A549 treated with CORT108297 at 1 μM for 4 hours (cell line): Measurements from ENCODE around the gene TRIM62. TPM values are rescaled to one million over a fixed set of nuclear protein-coding genes. Genes with fewer than 3 reads are reported as not detected.

Source experiments
- total RNA-seq: library from RNA; stranded (reverse); fragments of 200-300 nt; extraction: Qiagen RNA extraction; gene quantifications from 5 replicates; pipeline ENCODE4 v1.2.3, GENCODE V29; 2022

The TRIM62 gene
- 1.5 to 2.6 TPM (median 2.3 TPM) in 5 replicates for total RNA-seq

DNA sequence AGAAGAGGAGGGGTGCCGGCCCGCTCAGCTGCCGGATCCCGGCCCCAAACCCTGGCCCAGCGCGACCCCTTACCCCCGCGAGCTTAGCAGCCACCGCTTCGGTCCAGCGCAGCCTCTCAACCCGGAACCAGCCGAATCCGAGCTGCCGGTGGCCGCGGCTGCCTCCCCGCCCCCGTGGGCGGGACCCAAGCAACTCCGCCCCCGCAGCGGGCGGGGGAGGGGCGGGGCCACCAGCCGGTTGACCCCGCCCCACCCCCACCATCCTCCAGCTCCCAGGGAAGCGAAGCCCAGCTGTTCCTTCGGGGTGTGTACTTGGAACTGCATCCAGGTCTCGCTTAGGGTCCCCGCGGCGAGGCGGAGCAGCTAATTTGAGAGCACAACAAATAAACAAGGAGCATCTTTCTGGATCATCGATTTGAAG is at the start of gene TRIM62:
Gene TRIM62 (minus strand): TSS at position 123 of the 421 bp plus-strand sequence. CDS start 611 bp downstream, outside the sequence.

Other genes starting within 250 kb of the TRIM62 start
- 22.2 to 24.3 TPM (median 22.7 TPM) in 5 replicates for gene RNF19B, start 217.2 kb downstream of the TRIM62 start, total RNA-seq
- gene AK2, start 145.2 kb downstream of the TRIM62 start, total RNA-seq = 146 to 177 TPM (median 151 TPM) in 5 replicates
- gene AZIN2, start 100.9 kb downstream of the TRIM62 start, total RNA-seq = 0.85 to 1.3 TPM (median 1.3 TPM) in 5 replicates
- 8.5 to 13.0 TPM (median 11.7 TPM) in 5 replicates for gene ZNF362, start 74.4 kb upstream of the TRIM62 start, total RNA-seq
- not detected in 5 replicates for gene A3GALT2, start 139.1 kb upstream of the TRIM62 start, total RNA-seq
- 82.0 to 93.3 TPM (median 85.9 TPM) in 5 replicates for gene PHC2, start 249.1 kb upstream of the TRIM62 start, total RNA-seq